ENCODE results near the gene SH3BP4.

The SH3BP4 gene

DNA sequence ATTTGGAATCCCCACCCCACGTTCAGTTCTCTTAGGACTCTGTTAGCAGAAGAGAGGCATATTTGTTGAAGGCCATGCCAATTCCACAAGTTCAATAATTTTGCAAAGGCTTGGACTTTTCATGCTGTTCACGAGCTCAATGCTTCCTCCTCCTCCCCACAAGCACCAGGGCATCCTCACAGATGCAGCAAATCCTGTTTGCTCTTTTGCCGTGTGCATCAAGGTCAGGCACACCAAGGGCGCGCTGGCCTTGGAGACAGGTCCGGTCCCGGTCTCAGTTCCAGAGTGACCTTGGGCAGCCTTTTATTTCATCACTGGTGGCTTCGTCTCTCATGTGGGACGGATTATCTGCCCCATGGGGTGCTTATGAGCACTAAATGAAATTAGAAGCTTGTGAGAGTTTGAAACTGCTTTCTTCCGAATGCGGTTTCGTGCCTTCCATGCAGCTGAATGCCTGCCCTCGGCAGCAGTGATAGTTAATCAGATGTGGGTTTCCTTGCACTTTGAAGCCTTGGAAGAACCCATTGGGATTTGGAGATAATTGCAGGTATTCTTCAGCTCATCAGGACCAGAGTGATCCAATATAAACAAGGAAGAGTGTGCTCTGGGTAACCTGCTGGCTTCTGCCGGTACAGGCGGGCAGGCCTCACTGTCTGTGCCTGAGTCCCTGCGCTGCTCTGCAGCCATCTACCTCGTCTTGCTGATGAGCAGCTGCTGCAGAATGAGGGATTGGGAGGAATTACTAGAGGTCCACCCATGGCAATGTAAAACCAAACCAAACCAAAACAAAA is 140.8 kb downstream of the SH3BP4 start:
- Histone ChIP-seq H3K27me3 (peaks cover 5% of the 10 kb centered on the region), H3K4me3 (ENCODE audit: low read depth in 1 of 2, low read length in 1 of 2) (no peak overlapping the region), H3K4me1 (ENCODE audit: control insufficient read depth in 1 of 2, insufficient read depth in 1 of 2, low read depth in 1 of 2, low read length in 1 of 2) (no peaks in the 10 kb centered on the region), H3K27ac (no peak overlapping the region), H3K36me3 (no peaks in the 10 kb centered on the region), H3K9me3 (no peaks in the 10 kb centered on the region)
- TF ChIP-seq, protein P1, sequence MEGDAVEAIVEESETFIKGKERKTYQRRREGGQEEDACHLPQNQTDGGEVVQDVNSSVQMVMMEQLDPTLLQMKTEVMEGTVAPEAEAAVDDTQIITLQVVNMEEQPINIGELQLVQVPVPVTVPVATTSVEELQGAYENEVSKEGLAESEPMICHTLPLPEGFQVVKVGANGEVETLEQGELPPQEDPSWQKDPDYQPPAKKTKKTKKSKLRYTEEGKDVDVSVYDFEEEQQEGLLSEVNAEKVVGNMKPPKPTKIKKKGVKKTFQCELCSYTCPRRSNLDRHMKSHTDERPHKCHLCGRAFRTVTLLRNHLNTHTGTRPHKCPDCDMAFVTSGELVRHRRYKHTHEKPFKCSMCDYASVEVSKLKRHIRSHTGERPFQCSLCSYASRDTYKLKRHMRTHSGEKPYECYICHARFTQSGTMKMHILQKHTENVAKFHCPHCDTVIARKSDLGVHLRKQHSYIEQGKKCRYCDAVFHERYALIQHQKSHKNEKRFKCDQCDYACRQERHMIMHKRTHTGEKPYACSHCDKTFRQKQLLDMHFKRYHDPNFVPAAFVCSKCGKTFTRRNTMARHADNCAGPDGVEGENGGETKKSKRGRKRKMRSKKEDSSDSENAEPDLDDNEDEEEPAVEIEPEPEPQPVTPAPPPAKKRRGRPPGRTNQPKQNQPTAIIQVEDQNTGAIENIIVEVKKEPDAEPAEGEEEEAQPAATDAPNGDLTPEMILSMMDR (IDR thresholded peaks at IDR 0.05), result no peak

DNA sequence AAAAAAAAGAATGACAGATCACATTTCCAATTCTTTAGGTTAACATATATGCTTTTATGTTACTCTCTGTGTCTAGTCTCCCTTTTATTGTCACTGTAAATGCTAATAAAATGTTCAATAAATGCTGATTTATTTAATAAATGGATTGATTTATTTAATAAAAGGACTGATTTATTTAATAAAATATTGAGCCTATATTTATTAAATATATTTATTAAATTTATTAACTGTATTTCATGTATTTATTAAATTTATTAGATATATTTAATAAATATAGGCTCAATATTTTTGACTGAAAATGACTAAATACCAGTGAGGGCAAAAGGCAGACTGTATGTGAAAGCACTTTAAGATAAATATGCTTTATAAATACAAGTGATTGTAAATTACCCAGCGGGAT is 142.6 kb downstream of the SH3BP4 start:
- Histone ChIP-seq H3K9me3 (no peaks in the 10 kb centered on the region), H3K36me3 (no peaks in the 10 kb centered on the region), H3K27ac (no peak overlapping the region), H3K4me3 (ENCODE audit: low read depth in 1 of 2, low read length in 1 of 2) (no peak overlapping the region), H3K4me1 (ENCODE audit: control insufficient read depth in 1 of 2, insufficient read depth in 1 of 2, low read depth in 1 of 2, low read length in 1 of 2) (no peaks in the 10 kb centered on the region), H3K27me3 (no peaks in the 10 kb centered on the region)
- TF ChIP-seq, protein P1 (IDR thresholded peaks at IDR 0.05), result no peak

DNA sequence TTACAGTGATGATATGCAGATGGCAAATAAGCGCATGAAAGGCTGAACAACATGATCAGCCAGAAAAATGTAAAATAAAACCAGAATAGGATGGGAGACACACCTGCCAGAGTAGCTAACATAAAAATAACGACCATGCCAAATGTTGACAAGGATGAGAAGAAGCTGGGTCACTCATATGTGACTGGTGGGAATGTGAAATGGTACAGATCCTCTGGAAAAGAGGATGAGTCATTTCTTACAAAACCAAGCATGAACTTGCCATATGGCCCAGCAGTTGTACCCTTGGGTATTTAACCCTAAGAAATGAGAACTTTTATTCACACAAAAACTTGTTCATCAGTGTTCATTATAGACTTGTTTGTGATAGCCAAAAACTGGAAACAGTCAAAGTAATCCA is 143.8 kb downstream of the SH3BP4 start:
- Histone ChIP-seq H3K9me3 (no peaks in the 10 kb centered on the region), H3K27ac (no peak overlapping the region), H3K27me3 (no peaks in the 10 kb centered on the region), H3K4me3 (ENCODE audit: low read depth in 1 of 2, low read length in 1 of 2) (no peak overlapping the region), H3K4me1 (ENCODE audit: control insufficient read depth in 1 of 2, insufficient read depth in 1 of 2, low read depth in 1 of 2, low read length in 1 of 2) (no peaks in the 10 kb centered on the region), H3K36me3 (no peaks in the 10 kb centered on the region)
- TF ChIP-seq, protein P1 (IDR thresholded peaks at IDR 0.05), result no peak

DNA sequence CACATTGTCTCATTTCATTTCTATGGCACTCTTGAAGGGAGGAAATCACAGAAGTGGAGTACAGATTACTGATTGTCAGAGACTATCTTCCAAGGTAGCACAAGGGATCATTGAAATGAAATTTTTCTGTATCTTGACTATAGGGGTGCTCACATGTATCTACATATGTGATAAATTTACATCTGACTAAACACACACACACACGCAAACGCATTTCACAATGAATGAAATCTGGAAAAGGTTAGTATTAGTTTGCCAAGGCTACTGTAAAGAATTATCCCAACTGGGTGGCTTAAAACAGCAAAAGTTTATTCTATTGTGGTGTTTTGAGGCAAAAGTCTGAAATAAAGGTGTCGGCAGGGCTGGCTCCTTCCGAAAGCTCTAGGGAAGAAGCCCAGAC is 144.6 kb downstream of the SH3BP4 start:
- no peaks in the 10 kb centered on the region for H3K9me3 ChIP-seq
- H3K27me3 ChIP-seq, result no peaks in the 10 kb centered on the region
- H3K36me3 ChIP-seq, result no peaks in the 10 kb centered on the region
- no peaks in the 10 kb centered on the region for H3K4me1 ChIP-seq (ENCODE audit: control insufficient read depth in 1 of 2, insufficient read depth in 1 of 2, low read depth in 1 of 2, low read length in 1 of 2)
- no peak overlapping the region for H3K27ac ChIP-seq
- H3K4me3 ChIP-seq (ENCODE audit: low read depth in 1 of 2, low read length in 1 of 2), result no peak overlapping the region
- TF ChIP-seq, protein P1 (IDR thresholded peaks at IDR 0.05), result no peak

DNA sequence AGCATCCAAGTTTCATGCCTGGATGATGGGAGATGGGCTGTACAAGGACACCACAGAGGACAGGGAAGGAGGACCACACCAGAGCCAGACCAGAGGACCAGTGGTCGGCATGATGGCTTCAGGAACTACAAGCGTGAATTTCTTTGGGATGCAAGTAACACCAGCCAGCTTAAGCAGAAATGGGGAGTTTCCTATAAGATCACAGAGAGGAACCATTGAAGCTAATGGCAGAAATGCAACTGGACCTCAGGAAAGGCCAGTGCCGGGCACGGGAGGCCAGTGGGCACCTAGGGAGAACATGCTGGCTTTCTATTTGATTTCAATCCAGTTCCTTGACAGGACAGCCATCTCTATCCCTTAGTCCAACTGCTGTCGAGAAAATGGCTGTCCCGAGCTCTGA is 145.4 kb downstream of the SH3BP4 start:
- TF ChIP-seq, protein P1 (IDR thresholded peaks at IDR 0.05), result no peak
- Histone ChIP-seq H3K4me3 (ENCODE audit: low read depth in 1 of 2, low read length in 1 of 2) (no peak overlapping the region), H3K9me3 (no peaks in the 10 kb centered on the region), H3K27ac (no peak overlapping the region), H3K4me1 (ENCODE audit: control insufficient read depth in 1 of 2, insufficient read depth in 1 of 2, low read depth in 1 of 2, low read length in 1 of 2) (no peaks in the 10 kb centered on the region), H3K36me3 (no peaks in the 10 kb centered on the region), H3K27me3 (no peaks in the 10 kb centered on the region)

All from neutrophil (primary cell).